ENCODE measurements around the gene FNTB. TPM values are rescaled to one million over a fixed set of nuclear protein-coding genes. Genes with fewer than 3 reads are reported as not detected.

Gene FNTB
- polyA plus RNA-seq, 1 donor from 2014 or later: 6.7 TPM

GRCh38 chr14:65075628-65076325 is 89.1 kb downstream of the FNTB start:
- Histone ChIP-seq H3K36me3 (ENCODE audit: insufficient read depth, low read length) (no peaks in the 10 kb centered on the region), H3K9me2 (ENCODE audit: insufficient read depth, low read length) (no peaks in the 10 kb centered on the region), H3K4me2 (ENCODE audit: low read length) (no peak overlapping the region)

GRCh38 chr14:65077318-65077717 is 90.6 kb downstream of the FNTB start:
- H3K36me3 ChIP-seq (ENCODE audit: insufficient read depth, low read length): no peaks in the 10 kb centered on the region

More at GRCh38 chr14:65075628-65076325, 89.1 kb downstream of the FNTB start:
- H3K9ac ChIP-seq (ENCODE audit: low read length): no peak overlapping the region
- H3K79me2 ChIP-seq (replicated peaks; ENCODE audit: insufficient read depth, low read length): no peaks in the 10 kb centered on the region
- H2AFZ ChIP-seq (ENCODE audit: low read depth, low read length): no peak overlapping the region
- H3K9me3 ChIP-seq (ENCODE audit: low read length): no peaks in the 10 kb centered on the region
- TF ChIP-seq SMC3 (conservative IDR thresholded peaks at IDR 0.05; ENCODE audit: poor library complexity) (no peak), REST (IDR thresholded peaks at IDR 0.05; ENCODE audit: borderline replicate concordance) (no peak), RAD21 (conservative IDR thresholded peaks at IDR 0.05) (no peak), EZH2 (IDR thresholded peaks at IDR 0.05; ENCODE audit: borderline replicate concordance, insufficient read depth, low read length, poor library complexity, severe bottlenecking) (no peak), TAF1 (IDR thresholded peaks at IDR 0.05; ENCODE audit: low read depth) (no peak), CTCF (IDR thresholded peaks at IDR 0.05; ENCODE audit: poor library complexity, severe bottlenecking) (no peak), EP300 (conservative IDR thresholded peaks at IDR 0.05; ENCODE audit: poor library complexity, severe bottlenecking) (no peak), MXI1 (conservative IDR thresholded peaks at IDR 0.05; ENCODE audit: poor library complexity, severe bottlenecking) (no peak), POLR2AphosphoS5 (IDR thresholded peaks at IDR 0.05) (no peak)
- no peaks in the 10 kb centered on the region for H3F3A ChIP-seq (ENCODE audit: insufficient read depth, low read length, poor library complexity, severe bottlenecking)
- no peaks in the 10 kb centered on the region for H4K20me1 ChIP-seq (ENCODE audit: insufficient read depth)
- H3K27ac ChIP-seq (ENCODE audit: low read length): no peak overlapping the region
- no peaks in the 10 kb centered on the region for H3K27me3 ChIP-seq (ENCODE audit: insufficient read depth, low read depth, low read length)
- no peak overlapping the region for H3K4me3 ChIP-seq (ENCODE audit: low read length)

More at GRCh38 chr14:65077318-65077717, 90.6 kb downstream of the FNTB start:
- Histone ChIP-seq H3K27ac (ENCODE audit: low read length) (no peak overlapping the region), H3K9me3 (ENCODE audit: low read length) (no peaks in the 10 kb centered on the region), H3F3A (ENCODE audit: insufficient read depth, low read length, poor library complexity, severe bottlenecking) (no peaks in the 10 kb centered on the region), H3K9ac (ENCODE audit: low read length) (no peak overlapping the region), H4K20me1 (ENCODE audit: insufficient read depth) (no peaks in the 10 kb centered on the region), H3K4me3 (ENCODE audit: low read length) (no peak overlapping the region), H3K4me2 (ENCODE audit: low read length) (no peak overlapping the region), H3K9me2 (ENCODE audit: insufficient read depth, low read length) (no peaks in the 10 kb centered on the region), H2AFZ (ENCODE audit: low read depth, low read length) (no peak overlapping the region), H3K79me2 (replicated peaks; ENCODE audit: insufficient read depth, low read length) (no peaks in the 10 kb centered on the region), H3K27me3 (ENCODE audit: insufficient read depth, low read depth, low read length) (no peaks in the 10 kb centered on the region)
- no peak for TF ChIP-seq CTCF (IDR thresholded peaks at IDR 0.05; ENCODE audit: poor library complexity, severe bottlenecking)
